ENCODE results near the gene RTN4.

- TF ChIP-seq, protein P1, sequence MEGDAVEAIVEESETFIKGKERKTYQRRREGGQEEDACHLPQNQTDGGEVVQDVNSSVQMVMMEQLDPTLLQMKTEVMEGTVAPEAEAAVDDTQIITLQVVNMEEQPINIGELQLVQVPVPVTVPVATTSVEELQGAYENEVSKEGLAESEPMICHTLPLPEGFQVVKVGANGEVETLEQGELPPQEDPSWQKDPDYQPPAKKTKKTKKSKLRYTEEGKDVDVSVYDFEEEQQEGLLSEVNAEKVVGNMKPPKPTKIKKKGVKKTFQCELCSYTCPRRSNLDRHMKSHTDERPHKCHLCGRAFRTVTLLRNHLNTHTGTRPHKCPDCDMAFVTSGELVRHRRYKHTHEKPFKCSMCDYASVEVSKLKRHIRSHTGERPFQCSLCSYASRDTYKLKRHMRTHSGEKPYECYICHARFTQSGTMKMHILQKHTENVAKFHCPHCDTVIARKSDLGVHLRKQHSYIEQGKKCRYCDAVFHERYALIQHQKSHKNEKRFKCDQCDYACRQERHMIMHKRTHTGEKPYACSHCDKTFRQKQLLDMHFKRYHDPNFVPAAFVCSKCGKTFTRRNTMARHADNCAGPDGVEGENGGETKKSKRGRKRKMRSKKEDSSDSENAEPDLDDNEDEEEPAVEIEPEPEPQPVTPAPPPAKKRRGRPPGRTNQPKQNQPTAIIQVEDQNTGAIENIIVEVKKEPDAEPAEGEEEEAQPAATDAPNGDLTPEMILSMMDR (IDR thresholded peaks at IDR 0.05; ENCODE audit: low read depth, low read length), result no peak
- no peak for TF ChIP-seq EZH2phosphoT487 (IDR thresholded peaks at IDR 0.05; ENCODE audit: low read depth)
These were observed 61.6 kb downstream of the RTN4 start for GRCh38 chr2:54988612-54989011.

All from OCI-LY3 (cell line).